Stimulated activated CD4-positive, alpha-beta T cell treated with anti-CD3 and anti-CD28 coated beads, Interleukin-1b, Interleukin-23, amount 100 ng/mL, for 24 hours (primary cell): Measurements from ENCODE around the gene AADAC.
"Not testable (repeated sequence)": the region's sequence is repeated elsewhere in the genome, so short reads cannot be mapped to it uniquely, and the experiment has no call there.

Experiments
- DNase-seq, 4 experiments: peaks; one replicate each; pipeline ENCODE4 v3.0.0-alpha.2; 2020; ENCODE audit warnings: low read depth in 4 of 4, low spot score in 1 of 4

Gene AADAC

DNA sequence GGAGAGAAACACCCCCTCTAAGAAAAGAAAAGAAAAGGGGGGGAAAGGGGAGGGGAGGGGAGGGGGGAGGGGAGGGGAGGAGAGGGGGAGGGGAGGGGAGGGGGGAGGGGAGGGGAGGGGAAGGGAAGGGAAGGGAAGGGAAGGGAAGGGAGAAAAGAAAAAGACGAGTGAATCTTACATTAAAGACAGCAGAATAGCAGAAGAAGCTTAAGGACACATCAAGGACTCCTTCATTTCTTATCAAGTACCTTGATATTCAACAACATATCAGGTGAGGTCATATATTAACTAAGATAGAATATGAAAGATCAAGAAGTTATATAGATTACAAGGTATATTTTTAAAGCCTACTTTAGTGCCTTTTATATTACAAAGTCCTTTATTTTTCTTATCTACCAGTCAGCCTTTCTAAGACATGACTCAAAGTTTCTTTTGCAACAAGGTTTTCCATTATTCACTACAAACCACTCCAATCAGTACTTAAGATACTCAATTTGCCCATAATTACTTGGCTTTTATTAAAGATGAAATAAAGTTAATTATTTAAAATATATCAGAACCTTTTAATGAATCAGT lies 17.7 kb upstream of the AADAC start:
- no peak for DNase-seq

DNA sequence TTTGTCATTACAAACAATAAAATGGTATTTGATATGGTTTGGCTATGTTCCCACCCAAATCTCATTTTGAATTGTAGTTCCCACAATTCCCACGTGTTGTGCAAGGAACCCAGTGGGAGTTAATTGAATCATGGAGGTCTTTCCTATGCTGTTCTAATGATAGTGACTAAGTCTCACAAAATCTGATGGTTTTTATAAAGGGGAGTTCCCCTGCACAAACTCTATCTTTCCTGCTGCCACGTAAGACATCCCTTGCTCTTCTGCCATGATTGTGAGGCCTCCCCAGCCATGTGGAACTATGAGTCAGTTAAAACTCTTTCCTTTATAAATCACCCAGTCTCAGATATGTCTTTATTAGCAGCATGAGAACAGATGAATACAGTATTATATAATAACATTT lies 15.4 kb upstream of the AADAC start:
- DNase-seq, result no peak

DNA sequence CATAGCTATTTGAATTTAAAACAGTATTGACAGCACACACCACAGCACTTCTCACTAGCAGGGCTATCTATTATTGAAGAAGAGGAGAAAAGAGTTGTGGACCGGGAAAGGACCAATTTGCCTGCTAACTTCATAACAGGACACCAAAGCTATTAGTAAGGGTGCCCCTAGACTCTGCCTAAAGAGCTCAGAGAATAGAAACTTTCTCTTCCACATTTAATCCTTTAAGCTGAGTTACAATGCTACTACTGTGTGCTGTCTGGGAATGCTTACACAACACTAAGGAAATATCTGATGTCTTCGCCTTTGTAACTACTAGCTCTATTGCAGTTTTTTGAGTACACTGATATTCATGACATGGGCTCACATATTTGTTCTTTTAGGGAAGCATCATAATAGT lies 13.5 kb upstream of the AADAC start:
- DNase-seq, result no peak

DNA sequence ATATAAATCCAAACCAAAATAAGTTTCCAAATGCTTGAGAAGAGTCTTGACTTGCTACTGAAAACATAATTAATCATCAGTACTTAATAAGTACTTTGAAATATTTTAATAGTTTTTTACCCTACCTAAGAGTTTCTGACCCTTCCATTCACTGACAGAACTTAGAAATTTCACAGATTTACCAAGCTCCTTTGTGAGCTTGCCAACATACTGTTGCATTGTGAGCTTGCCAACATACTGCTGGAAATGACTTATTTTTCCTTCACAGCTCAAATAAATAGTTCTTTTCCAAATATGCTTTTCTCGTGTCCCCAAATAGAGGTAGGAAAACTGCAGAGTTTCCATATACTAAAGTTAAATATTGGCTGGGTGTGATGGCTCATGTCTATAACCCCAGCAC lies 9.6 kb upstream of the AADAC start:
- DNase-seq, result no peak

DNA sequence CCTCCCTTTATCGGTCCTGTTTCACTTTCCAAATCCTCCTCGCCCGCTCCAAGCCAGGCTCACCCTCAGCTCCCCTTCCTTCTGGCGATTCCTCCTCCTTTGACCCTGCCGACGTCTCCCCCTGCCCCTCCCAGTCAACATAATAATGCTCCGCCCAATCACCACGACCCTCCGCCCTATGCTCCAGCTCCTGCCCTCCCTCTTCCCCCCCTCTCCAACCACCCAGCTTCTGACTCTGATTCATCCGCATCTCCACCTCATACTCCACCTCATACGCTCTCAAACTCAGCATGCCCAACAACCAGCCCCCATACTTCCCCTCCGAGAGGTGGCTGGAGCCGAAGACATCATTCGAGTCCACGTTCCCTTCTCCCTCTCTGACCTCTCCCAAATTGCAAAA lies 7.1 kb upstream of the AADAC start:
- DNase-seq, result no peak

DNA sequence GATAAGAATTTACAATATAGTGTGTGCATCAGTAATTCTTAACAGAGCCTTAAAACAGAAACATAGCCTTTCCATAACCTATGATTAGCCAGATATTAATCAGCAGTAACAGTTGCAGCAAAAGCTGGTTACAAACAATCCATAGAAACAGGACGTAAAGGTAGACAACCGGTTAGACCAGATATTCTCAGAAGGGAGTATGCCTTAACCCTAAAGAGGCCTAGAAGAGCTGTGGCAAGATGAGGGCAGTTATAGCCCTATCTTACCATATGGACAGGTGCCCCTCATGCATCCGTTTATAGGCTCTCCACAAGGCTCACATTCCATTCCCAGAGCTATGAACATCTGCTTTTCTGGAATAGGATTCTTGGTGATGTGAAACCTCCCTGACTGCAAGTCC lies 5.0 kb upstream of the AADAC start:
- DNase-seq, result not testable (repeated sequence)

DNA sequence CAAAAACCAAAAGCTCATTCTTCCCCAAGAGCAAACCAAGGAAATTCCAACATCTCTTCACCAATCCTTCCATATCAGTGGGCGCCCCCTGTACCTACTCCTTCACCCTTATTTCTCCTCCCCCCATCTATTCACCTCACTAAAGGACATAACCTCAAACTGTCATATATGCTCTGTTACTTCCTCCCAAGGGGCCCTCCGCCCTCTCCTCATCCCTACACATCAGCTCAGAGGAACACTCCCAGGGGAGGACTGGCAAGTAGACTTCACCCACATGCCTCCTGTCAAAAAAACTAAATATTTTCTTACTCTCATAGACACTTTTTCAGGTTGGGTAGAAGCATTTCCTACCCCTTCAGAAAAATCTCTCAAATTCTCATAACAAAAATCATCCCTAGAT lies 2.4 kb upstream of the AADAC start:
- DNase-seq, result no peak

DNA sequence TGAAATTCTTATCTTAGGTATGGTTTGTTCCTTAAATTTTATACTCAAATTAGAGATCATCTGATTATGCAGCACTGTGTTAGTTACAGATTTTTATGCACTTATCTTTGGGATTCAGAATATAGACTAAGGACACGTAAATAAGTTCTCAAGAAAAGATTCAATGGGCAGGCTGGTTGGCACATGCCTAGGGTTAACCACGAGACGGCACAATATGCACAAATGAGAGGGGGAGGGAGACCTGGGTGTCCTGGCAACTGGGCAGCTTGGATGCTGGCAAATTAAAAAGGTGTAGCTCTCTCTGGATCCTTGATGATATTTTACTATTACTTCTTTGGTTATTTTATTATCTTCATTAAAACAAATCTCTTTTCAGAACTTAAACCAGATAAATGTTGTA lies 672 bp downstream of the AADAC start:
- no peak for DNase-seq

DNA sequence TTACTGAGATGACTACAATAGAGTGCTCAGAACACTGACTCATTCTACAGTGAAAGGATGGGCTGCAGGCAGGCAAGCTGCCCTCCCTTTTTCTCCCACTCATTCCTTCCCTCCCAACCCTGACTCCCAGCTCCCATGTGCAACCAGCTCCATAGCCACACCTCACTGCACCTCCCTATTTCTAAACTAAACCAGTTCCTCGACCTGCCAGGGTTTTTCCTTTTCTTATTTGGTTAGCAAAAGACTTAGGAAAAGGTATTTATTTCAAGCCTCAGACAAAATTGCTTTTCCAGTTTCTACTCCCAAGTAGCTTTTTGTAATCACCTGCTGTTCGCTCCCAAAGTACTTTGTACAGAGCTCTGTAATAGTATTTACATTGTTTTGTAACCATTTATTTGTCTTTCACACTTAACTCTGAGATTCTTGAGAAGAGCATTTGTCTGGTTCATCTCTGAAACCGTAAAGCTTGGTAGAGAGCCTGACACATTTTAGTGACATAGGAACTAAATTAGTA lies 2.2 kb downstream of the AADAC start:
- DNase-seq, result no peak

DNA sequence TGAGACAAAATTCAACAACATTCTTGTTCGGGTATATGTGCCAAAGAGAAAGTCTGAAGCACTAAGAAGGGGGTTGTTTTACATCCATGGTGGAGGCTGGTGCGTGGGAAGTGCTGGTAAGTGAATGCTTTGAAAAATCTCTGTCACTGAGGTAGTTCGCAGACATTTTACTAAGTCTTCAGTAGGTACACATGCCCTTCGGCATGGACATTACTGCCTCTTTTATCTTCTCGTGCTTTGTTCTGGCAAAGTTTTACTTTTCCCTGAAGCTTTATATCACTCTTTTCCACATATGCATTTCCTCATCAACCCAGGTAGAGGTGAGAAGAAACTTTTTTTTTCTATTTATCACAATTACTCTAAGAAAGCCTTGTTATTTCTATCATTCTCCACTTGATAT lies 3.6 kb downstream of the AADAC start:
- no peak for DNase-seq

DNA sequence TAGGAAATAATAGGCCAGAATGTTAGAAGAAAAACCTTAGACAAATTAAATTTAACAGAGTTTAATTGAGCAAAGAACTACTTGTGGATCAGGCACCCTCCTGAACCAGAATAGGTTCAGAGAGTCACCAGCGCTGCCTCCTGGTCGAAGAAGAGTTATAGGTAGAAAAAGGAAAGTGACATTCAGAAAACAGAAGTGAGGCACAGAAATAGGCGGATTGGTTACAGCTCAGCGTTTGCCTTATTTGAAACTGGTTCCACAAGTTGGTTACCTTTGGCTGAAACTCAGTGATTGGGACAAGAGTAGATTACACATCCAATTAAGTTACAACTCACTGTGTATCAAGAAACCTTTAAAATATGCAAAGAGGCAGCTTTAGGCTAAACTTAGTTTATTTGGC lies 4.4 kb downstream of the AADAC start:
- no peak for DNase-seq

DNA sequence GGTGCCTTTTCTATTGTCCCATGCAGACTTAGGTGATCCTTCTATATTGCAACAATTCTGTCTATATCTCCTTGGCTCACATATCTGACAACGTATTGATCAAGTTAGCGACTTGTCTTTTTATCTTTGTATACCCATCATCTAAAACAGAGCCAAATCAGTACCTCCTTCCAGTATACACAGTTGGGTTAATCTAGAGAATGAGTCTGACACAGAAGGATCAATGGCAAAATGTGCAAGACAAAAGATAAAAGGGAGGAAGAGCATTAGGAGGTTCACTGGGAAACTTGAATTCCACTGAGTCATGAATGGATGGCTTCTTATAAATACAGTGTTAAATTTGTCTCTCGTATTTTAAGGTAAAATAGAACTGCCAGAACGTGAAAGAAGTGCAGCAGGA lies 6.0 kb downstream of the AADAC start:
- no peak for DNase-seq

DNA sequence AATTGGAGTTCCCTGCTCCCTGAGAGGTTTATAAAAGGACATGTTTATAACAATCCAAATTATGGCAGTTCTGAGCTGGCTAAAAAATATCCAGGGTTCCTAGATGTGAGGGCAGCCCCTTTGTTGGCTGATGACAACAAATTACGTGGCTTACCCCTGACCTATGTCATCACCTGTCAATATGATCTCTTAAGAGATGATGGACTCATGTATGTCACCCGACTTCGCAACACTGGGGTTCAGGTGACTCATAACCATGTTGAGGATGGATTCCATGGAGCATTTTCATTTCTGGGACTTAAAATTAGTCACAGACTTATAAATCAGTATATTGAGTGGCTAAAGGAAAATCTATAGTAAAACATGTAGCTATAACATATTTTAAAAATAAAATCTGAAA lies 13.9 kb downstream of the AADAC start:
- DNase-seq, result no peak

DNA sequence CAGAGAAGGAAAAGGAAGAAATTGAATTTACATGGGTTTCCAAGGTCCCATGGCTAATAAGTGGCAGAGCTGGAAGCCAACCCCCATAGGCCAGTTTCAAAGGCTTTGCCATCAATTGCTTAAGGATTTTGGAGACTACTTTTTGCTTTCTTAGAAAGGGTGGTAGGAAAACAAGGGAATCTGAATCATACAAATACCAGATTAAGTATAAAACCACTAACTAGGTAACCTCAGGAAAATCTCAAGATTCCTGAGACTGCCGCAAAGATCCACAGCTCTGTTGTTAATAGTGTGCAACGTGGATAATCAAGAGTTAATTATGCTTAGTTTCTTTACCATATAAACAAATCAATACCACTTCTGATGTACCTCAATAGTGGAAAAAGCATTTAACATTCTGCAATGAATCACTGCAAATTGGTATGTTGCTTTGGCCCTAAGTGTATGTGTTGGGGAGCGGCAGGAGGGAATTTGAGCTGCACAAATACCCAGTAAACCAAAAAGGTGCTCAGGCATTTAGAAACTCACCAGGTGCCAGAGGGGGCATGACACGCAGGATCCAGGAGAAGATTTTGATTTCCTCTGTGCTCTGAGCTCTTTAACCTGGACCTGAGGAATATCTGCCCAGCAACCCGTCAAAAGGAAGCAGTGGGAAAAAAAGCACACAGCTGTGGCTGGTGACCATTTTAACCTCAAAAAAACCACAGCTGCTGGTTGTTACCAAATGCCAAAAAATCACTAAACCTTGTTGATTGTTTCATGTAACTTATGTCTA lies 22.0 kb downstream of the AADAC start:
- DNase-seq, result no peak

DNA sequence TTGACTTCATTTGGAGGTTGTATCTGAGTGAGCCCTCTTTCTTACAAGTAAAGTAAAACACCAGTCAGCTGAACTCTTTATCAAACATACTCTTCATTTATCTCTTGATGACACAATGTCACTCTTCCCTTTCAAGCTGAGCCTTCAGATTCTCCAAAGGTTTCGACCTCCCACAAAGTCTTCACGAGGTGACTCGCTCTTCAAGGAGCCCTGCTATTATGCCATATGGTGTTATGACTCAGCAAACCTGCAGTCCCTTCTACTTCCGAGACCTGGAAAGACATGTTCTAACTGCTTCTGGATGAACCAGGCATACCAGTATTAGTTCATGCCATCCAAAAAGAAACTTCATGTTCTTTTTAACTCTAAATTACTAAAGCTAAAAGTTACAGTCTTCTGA lies 23.1 kb downstream of the AADAC start:
- DNase-seq, result no peak

DNA sequence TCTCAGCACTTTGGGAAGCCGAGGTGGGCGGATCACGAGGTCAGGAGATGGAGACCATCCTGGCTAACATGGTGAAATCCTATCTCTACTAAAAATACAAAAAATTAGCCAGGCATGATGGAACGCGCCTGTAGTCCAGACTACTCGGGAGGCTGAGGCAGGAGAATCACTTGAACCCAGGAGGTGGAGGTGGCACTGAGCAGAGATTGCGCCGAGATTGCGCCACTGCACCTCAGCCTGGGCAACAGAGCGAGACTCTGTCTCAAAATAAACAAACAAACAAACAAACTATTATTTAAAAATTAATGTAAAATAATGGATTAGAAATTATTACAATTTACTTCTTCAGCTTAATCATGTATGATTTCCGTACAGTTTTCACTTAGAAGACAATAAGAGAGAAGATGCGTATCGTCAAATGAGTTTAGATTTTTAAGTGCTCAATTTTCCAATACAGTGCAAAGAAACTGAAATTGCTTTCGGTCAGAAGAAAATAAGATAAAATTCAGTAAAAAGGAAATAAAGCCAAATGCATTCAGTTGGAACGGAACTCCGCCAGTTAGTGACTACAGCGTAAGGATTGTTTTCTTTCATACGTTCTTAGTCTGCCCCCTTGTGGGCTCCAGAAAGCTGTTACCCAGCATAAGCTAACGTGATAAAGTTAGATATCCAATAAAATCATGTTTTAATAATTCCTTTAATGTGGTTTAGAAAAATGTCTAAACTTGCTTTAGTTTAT lies 24.8 kb downstream of the AADAC start:
- peak in 2 of 4 experiments; percentile 2 to 3 for DNase-seq

DNA sequence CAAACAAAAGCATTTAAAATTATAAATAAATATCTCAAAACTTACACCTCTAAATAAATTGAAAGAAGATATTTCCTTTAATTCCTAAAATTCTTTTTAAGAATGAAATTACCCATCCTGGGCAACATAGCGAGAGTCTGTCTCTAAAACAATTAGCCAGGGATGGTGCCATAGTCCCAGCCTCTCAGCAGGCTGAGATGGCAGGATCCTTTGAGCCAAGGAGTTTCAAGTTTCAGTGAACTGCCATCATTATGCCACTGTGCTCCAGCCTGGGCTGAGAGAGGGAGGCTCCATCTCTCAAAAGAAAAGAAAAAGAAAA lies 25.4 kb downstream of the AADAC start:
- no peak for DNase-seq

DNA sequence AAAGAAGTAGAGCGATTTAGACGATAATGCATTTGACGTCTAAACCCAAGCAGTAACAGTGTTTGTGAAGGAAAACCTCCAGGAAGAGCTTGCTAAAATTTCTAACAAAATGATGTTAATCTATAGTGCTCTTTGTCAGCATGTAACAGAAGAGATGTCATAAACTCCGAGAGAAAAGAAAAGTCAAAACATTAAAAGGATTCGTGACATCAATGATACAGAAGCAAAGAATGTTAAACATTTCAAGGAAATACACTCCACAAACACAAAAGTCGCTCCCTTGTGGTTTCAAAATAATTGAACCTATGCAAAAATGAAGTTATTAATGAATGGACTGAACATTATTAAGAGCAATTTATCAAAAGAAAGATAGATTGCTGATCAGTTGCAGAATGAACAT lies 27.9 kb downstream of the AADAC start:
- DNase-seq, result no peak

DNA sequence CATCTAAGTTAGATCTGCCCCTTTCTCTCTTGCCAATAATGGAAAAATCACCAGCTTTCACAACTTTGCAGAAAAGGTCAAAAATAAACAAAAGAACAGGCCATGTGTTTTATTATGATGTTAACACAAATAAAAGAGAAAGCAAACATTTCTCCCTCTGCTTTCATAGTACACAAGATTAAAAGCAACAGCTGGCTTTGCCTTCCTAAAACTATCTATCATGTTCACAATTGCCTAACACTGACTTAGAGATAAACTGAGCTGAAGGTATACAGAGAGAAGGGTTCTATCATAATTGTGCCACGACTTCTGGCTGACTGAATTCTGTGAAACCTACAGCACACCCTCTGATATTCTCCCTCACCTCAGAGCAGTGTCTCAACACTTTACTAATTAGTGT lies 29.4 kb downstream of the AADAC start:
- no peak for DNase-seq

DNA sequence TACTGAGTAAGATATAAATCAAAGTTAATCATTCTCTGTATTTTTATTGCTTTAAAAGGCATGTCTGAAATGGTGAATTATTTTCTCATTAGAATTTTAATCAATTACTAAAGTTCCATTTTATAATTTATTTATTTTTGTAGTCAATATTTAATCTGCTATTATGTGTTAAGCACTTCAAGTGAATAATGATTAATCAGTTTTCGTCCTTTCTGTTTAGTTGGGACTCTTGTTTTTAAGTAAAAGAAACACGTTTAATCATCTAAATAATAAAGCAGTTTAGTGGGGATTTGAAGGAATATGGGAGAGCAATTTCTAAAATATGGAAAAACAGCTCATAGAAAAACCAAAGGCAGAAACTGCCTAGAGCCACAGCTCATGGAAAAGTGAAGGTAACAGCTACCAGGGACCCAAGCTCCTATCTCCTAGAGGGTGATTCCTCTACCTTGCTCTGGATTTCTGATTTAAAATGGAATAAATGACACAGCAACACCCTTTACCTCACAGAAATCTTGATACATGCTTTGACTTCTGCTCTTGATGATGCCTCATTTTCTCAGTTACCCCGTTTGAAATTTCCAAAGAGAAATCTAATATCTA lies 31.5 kb downstream of the AADAC start:
- no peak for DNase-seq

DNA sequence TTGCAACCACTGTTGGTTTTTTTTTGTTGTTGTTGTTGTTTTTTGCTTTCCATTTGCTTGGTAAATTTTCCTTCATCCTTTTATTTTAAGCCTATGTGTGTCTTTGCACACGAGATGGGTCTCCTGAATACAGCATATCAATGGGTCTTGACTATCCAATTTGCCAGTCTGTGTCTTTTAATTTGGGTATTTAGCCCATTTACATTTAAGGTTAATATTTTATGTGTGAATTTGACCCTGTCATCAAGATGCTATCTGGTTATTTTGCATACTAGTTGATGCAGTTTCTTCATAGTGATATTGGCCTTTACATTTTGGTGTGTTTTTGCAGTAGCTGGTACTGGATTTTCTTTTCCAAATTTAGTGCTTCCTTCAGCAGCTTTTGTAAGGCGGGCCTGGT lies 36.1 kb downstream of the AADAC start:
- DNase-seq, result not testable (repeated sequence)
